DOHH2 (cell line): Measurements from ENCODE around the gene ABCB1.

Experiments
- H3F3A ChIP-seq: fragments of 200-600 bp; sonication (generic), shearing (Covaris generic); 2 replicates; pipeline ENCODE4 v1.6.0; 2016; ENCODE audit warnings: antibody characterized with exemption, mild to moderate bottlenecking; ENCODE audit not compliant: control insufficient read depth, insufficient read depth
- H3K27ac ChIP-seq: fragments of 200-600 bp; sonication (generic); 2 replicates; pipeline ENCODE4 v1.5.1; 2014; ENCODE audit warnings: low read depth, mild to moderate bottlenecking, low read length, moderate library complexity
- H3K27me3 ChIP-seq: fragments of 200-600 bp; sonication (generic); 2 replicates; pipeline ENCODE4 v1.6.1; 2014; ENCODE audit warnings: mild to moderate bottlenecking, low read length, mixed read lengths; ENCODE audit not compliant: control insufficient read depth
- H3K36me3 ChIP-seq: fragments of 200-600 bp; sonication (generic); 2 replicates; pipeline ENCODE4 v1.6.1; 2014; ENCODE audit warnings: mild to moderate bottlenecking, low read length, moderate library complexity, mixed read lengths; ENCODE audit not compliant: control insufficient read depth
- H3K4me1 ChIP-seq: fragments of 200-600 bp; sonication (generic); 2 replicates; pipeline ENCODE4 v1.6.1; 2014; ENCODE audit warnings: mild to moderate bottlenecking, low read length, mixed read lengths; ENCODE audit not compliant: control insufficient read depth
- H3K4me2 ChIP-seq: fragments of 200-600 bp; sonication (generic); 2 replicates; pipeline ENCODE4 v1.6.0; 2014; ENCODE audit warnings: mild to moderate bottlenecking, low read length, moderate library complexity
- H3K4me3 ChIP-seq: fragments of 200-600 bp; sonication (generic); 2 replicates; pipeline ENCODE4 v1.5.1; 2014; ENCODE audit warnings: mild to moderate bottlenecking, low read length, mixed read lengths
- H3K79me2 ChIP-seq: fragments of 200-600 bp; sonication (generic); 2 replicates; pipeline ENCODE4 v1.6.1; 2014; ENCODE audit warnings: mild to moderate bottlenecking, low read length, mixed read lengths; ENCODE audit not compliant: control insufficient read depth
- H3K9me2 ChIP-seq: fragments of 200-600 bp; sonication (generic); replicated peaks from 2 replicates; pipeline ENCODE4 v1.6.1; 2014; ENCODE audit warnings: mild to moderate bottlenecking, low read length, mixed read lengths; ENCODE audit not compliant: control insufficient read depth
- H3K9me3 ChIP-seq: fragments of 200-600 bp; sonication (generic); 2 replicates; pipeline ENCODE4 v1.6.1; 2014; ENCODE audit warnings: antibody characterized with exemption, low read length, mixed read lengths; ENCODE audit not compliant: control insufficient read depth, insufficient read depth
- H4K20me1 ChIP-seq: fragments of 200-600 bp; sonication (generic); 2 replicates; pipeline ENCODE4 v1.6.0; 2014; ENCODE audit warnings: low read depth, mild to moderate bottlenecking, antibody characterized with exemption, low read length, moderate library complexity; ENCODE audit not compliant: control insufficient read depth, insufficient read depth
- CTCF ChIP-seq: fragments of 200-600 bp; sonication (generic); IDR thresholded peaks from one replicate; pipeline ENCODE4 v1.5.1; 2014; ENCODE audit warnings: antibody characterized with exemption, mild to moderate bottlenecking, low read depth, low read length; ENCODE audit not compliant: poor library complexity, severe bottlenecking
- EZH2phosphoT487 ChIP-seq: fragments of 200-600 bp; sonication (generic); IDR thresholded peaks from 2 replicates; pipeline ENCODE4 v1.6.1; 2017; ENCODE audit warnings: borderline replicate concordance, mild to moderate bottlenecking, antibody characterized with exemption, low read length, moderate library complexity, mixed read lengths

The ABCB1 gene

GRCh38 chr7:87506246-87507180 is 94.2 kb downstream of the ABCB1 start:
- H3K27me3 ChIP-seq: no peaks in the 10 kb centered on the region
- peaks cover 23% of the 10 kb centered on the region for H3K4me1 ChIP-seq
- H3F3A ChIP-seq: no peaks in the 10 kb centered on the region
- H3K27ac ChIP-seq: no peak overlapping the region
- no peak overlapping the region for H3K4me3 ChIP-seq
- H3K4me2 ChIP-seq: peak overlapping the region; percentile 5; the same call in 1 of the 2 replicates
- H3K9me3 ChIP-seq: no peaks in the 10 kb centered on the region
- TF ChIP-seq CTCF: peak; percentile 68
- no peak for TF ChIP-seq EZH2phosphoT487
- no peaks in the 10 kb centered on the region for H4K20me1 ChIP-seq
- no peaks in the 10 kb centered on the region for H3K79me2 ChIP-seq
- H3K9me2 ChIP-seq: no peaks in the 10 kb centered on the region
- H3K36me3 ChIP-seq: no peaks in the 10 kb centered on the region

GRCh38 chr7:87505557-87506245 is 95.0 kb downstream of the ABCB1 start:
- peak overlapping the region; percentile 5; the same call in 1 of the 2 replicates for H3K4me2 ChIP-seq
- H3K27ac ChIP-seq: no peak overlapping the region
- H3K9me2 ChIP-seq: no peaks in the 10 kb centered on the region
- H4K20me1 ChIP-seq: no peaks in the 10 kb centered on the region
- H3F3A ChIP-seq: no peaks in the 10 kb centered on the region
- no peaks in the 10 kb centered on the region for H3K9me3 ChIP-seq
- TF ChIP-seq CTCF (no peak), EZH2phosphoT487 (no peak)
- no peaks in the 10 kb centered on the region for H3K79me2 ChIP-seq
- H3K36me3 ChIP-seq: no peaks in the 10 kb centered on the region
- H3K27me3 ChIP-seq: no peaks in the 10 kb centered on the region
- H3K4me1 ChIP-seq: peaks cover 23% of the 10 kb centered on the region
- H3K4me3 ChIP-seq: no peak overlapping the region

GRCh38 chr7:87505122-87505521 is 95.6 kb downstream of the ABCB1 start:
- Histone ChIP-seq H3K4me1 (peaks cover 23% of the 10 kb centered on the region), H3F3A (no peaks in the 10 kb centered on the region), H3K9me3 (no peaks in the 10 kb centered on the region), H3K4me3 (no peak overlapping the region), H3K9me2 (no peaks in the 10 kb centered on the region), H3K79me2 (no peaks in the 10 kb centered on the region), H3K27ac (no peak overlapping the region), H3K36me3 (no peaks in the 10 kb centered on the region), H3K27me3 (no peaks in the 10 kb centered on the region), H3K4me2 (no peak overlapping the region), H4K20me1 (no peaks in the 10 kb centered on the region)
- TF ChIP-seq CTCF (no peak), EZH2phosphoT487 (no peak)
